B cell (primary cell): Measurements from ENCODE around the gene MTG2. TPM values are rescaled to one million over a fixed set of nuclear protein-coding genes. Genes with fewer than 3 reads are reported as not detected.

Experiments
- ATAC-seq: fragments of 200-7000 bp; cut with Tn5 transposase; one replicate; pipeline ENCODE4 v1.10.0; 2021; ENCODE audit warnings: low read depth, mild to moderate bottlenecking, moderate number of reproducible peaks, moderate library complexity
- CTCF ChIA-PET: fragments of 350-600 bp; sonication (Branson Sonifier 250); formaldehyde crosslinking; loops from one replicate; lab custom pipeline; 2021; ENCODE audit warnings: antibody characterized with exemption, inconsistent platforms; lab: Charles Lee
- POLR2A ChIA-PET: fragments of 350-600 bp; sonication (Branson Sonifier 250); formaldehyde crosslinking; loops from one replicate; lab custom pipeline; 2021; ENCODE audit warnings: antibody characterized with exemption; lab: Charles Lee
- DNase-seq: peaks from one replicate; pipeline ENCODE4 v3.0.0; 2013
- H2AFZ ChIP-seq: 2 replicates; pipeline ENCODE4 v1.6.1; 2012; ENCODE audit warnings: mild to moderate bottlenecking, low read depth, low read length; ENCODE audit not compliant: insufficient read depth, poor library complexity, severe bottlenecking
- H3K27ac ChIP-seq, 2 donors: 1 replicate in 1 of 2; 2 replicates in 1 of 2; pipeline ENCODE4 v1.5.1; 2012 to 2013; ENCODE audit warnings: low read length in 2 of 2, mild to moderate bottlenecking in 2 of 2, moderate library complexity in 1 of 2
- H3K27me3 ChIP-seq, 4 experiments: fragments of 200-600 bp in 1 of 4; sonication (generic) in 1 of 4; replicated peaks in 1 of 4; 1 replicate in 2 of 4; 2 replicates in 2 of 4; pipeline versions ENCODE4 v1.6.1 to v1.7.0; 2013 to 2016; ENCODE audit warnings: low read length in 3 of 4, mild to moderate bottlenecking in 2 of 4, mixed read lengths in 1 of 4, moderate library complexity in 1 of 4; ENCODE audit not compliant: insufficient read depth in 4 of 4, control insufficient read depth in 3 of 4; ENCODE audit errors: control extremely low read depth in 1 of 4
- H3K36me3 ChIP-seq, 2 experiments: replicated peaks in 1 of 2; 1 replicate in 1 of 2; 2 replicates in 1 of 2; pipeline versions ENCODE4 v1.6.1 to v1.7.1; 2013; ENCODE audit warnings: low read length in 1 of 2; ENCODE audit not compliant: insufficient read depth in 2 of 2, control insufficient read depth in 1 of 2; ENCODE audit errors: control extremely low read depth in 1 of 2, extremely low read depth in 1 of 2
- H3K4me1 ChIP-seq, 2 donors: fragments of 200-600 bp in 1 of 2; sonication (generic) in 1 of 2; 1 replicate in 1 of 2; 2 replicates in 1 of 2; pipeline versions ENCODE4 v1.5.1 to v1.6.1; 2013 to 2017; ENCODE audit warnings: low read length in 2 of 2; ENCODE audit not compliant: control insufficient read depth in 2 of 2, insufficient read depth in 2 of 2
- H3K4me2 ChIP-seq: replicated peaks from 2 replicates; pipeline ENCODE3; 2012; ENCODE audit warnings: mild to moderate bottlenecking, low read depth, low read length; ENCODE audit not compliant: poor library complexity, severe bottlenecking
- H3K4me3 ChIP-seq, 5 experiments: fragments of 200-600 bp in 1 of 5; sonication (generic) in 1 of 5; 1 replicate in 3 of 5; 2 replicates in 2 of 5; pipeline versions ENCODE4 v1.5.1 to v1.7.0; 2011 to 2016; ENCODE audit warnings: low read length in 4 of 5, mild to moderate bottlenecking in 4 of 5, low read depth in 2 of 5, control low read depth in 1 of 5, moderate library complexity in 1 of 5; ENCODE audit not compliant: insufficient read depth in 1 of 5; ENCODE audit errors: control extremely low read depth in 1 of 5, extremely low read depth in 1 of 5
- H3K79me2 ChIP-seq: fragments of 200-600 bp; sonication (generic); one replicate; pipeline ENCODE4 v1.6.0; 2016; ENCODE audit warnings: low read length; ENCODE audit not compliant: control insufficient read depth, insufficient read depth
- H3K9ac ChIP-seq: fragments of 200-600 bp; sonication (generic); 2 replicates; pipeline ENCODE4 v1.6.1; 2017; ENCODE audit warnings: mild to moderate bottlenecking, low read length, moderate library complexity
- H3K9me3 ChIP-seq, 3 donors: one replicate each; pipeline versions ENCODE4 v1.6.1 to v1.7.1; 2013; ENCODE audit warnings: low read length in 2 of 3; ENCODE audit not compliant: control insufficient read depth in 2 of 3, insufficient read depth in 1 of 3; ENCODE audit errors: control extremely low read depth in 1 of 3
- H4K20me1 ChIP-seq: 2 replicates; pipeline ENCODE4 v1.6.0; 2012; ENCODE audit warnings: mild to moderate bottlenecking, low read length; ENCODE audit not compliant: insufficient read depth, control insufficient read depth, poor library complexity, severe bottlenecking
- H3K27ac Mint-ChIP-seq: one replicate; pipeline ENCODE4 v1.8.0; 2021; ENCODE audit warnings: mixed read lengths
- H3K27me3 Mint-ChIP-seq: one replicate; pipeline ENCODE4 v1.8.0; 2021; ENCODE audit warnings: mixed read lengths
- H3K4me1 Mint-ChIP-seq: one replicate; pipeline ENCODE4 v1.8.0; 2021; ENCODE audit warnings: mixed read lengths
- H3K4me3 Mint-ChIP-seq: one replicate; pipeline ENCODE4 v1.8.0; 2021; ENCODE audit warnings: mixed read lengths
- H3K9me3 Mint-ChIP-seq: one replicate; pipeline ENCODE4 v1.8.0; 2022; ENCODE audit warnings: mixed read lengths; ENCODE audit not compliant: insufficient read depth
- CTCF ChIP-seq: fragments of 200-600 bp; IDR thresholded peaks from one replicate; pipeline ENCODE4 v1.8.0; 2022; ENCODE audit warnings: antibody characterized with exemption, mild to moderate bottlenecking
- EZH2 ChIP-seq: IDR thresholded peaks from 2 replicates; pipeline ENCODE4 v1.6.1; 2012; ENCODE audit warnings: borderline replicate concordance, low read depth, mild to moderate bottlenecking, moderate library complexity, low read length; ENCODE audit not compliant: insufficient read depth, poor library complexity, severe bottlenecking
- WGBS: methylation state at CpG from one replicate; pipeline ENCODE4 v1.1.5; 2013; ENCODE audit warnings: missing lambda C conversion rate; ENCODE audit not compliant: insufficient coverage; 5-methylcytosine and 5-hydroxymethylcytosine counted together
- intact Hi-C: fragments of 100-400 bp; cut with micrococcal nuclease; formaldehyde crosslinking; loops from one replicate; pipeline ENCODE4 v1.10.0; 2022
- polyA plus RNA-seq: library from polyadenylated mRNA; depleted of rRNA; stranded (reverse); fragments of >200 nt; gene quantifications from 2 replicates; pipeline ENCODE4 v1.2.3, GENCODE V29; 2012
- total RNA-seq, 2 donors: library from RNA; stranded (reverse); fragments of 120-200 nt in 1 of 2; gene quantifications; 1 replicate in 1 of 2; 2 replicates in 1 of 2; pipeline versions ENCODE4 v1.2.3 to v1.2.4, GENCODE V29; 2013 to 2022

MTG2 gene
- total and polyA plus RNA-seq, 2 donors (not counting 1 experiment from before 2014, with no cell fraction given) = 29.6 to 48.4 TPM

GRCh38 chr20:62226707-62227590 lies 44.1 kb downstream of the MTG2 start:
- H3K4me1 Mint-ChIP-seq = no peaks in the 10 kb centered on the region
- CTCF ChIA-PET = no interaction called here
- intact Hi-C loops = no loop called here

More at GRCh38 chr20:62226707-62227590, 44.1 kb downstream of the MTG2 start:
- Histone ChIP-seq H3K4me3 (no peak overlapping the region), H2AFZ (no peak overlapping the region), H4K20me1 (no peaks in the 10 kb centered on the region), H3K27me3 (peaks cover 0 to 40% (median 9%) of the 10 kb centered on the region in 4 experiments), H3K27ac (no peak overlapping the region), H3K36me3 (no peaks in the 10 kb centered on the region), H3K4me1 (no peaks in the 10 kb centered on the region), H3K9ac (no peak overlapping the region), H3K79me2 (no peaks in the 10 kb centered on the region), H3K9me3 (peaks cover 0 to 20% (median 0%) of the 10 kb centered on the region in 3 donors), H3K4me2 (no peak overlapping the region)
- no peak for TF ChIP-seq CTCF
- TF ChIP-seq EZH2 = no peak
- H3K27ac Mint-ChIP-seq = no peak overlapping the region
- no peak for ATAC-seq
- POLR2A ChIA-PET = no interaction called here
- peaks cover 26% of the 10 kb centered on the region for H3K27me3 Mint-ChIP-seq
- H3K4me3 Mint-ChIP-seq = no peak overlapping the region
- no peaks in the 10 kb centered on the region for H3K9me3 Mint-ChIP-seq
- DNase-seq = no peak
- 75% methylated on average over 24 of the region's 24 CpGs for WGBS
